MG63 (cell line): ENCODE data around the gene AGL. TPM values are rescaled to one million over a fixed set of nuclear protein-coding genes. Genes with fewer than 3 reads are reported as not detected.
A peak's percentile ranks its signal among the peaks of the same experiment; 100 is the strongest.
"Not testable (repeated sequence)": the region's sequence is repeated elsewhere in the genome, so short reads cannot be mapped to it uniquely, and the experiment has no call there.

Experiments used
- DNase-seq: peaks from one replicate; pipeline ENCODE4 v3.0.0-alpha.2; 2020
- H3K27me3 ChIP-seq: fragments of 250-450 bp; sonication (Bioruptor Pico); 2 replicates; pipeline ENCODE4 v1.5.1; 2020; ENCODE audit warnings: mild to moderate bottlenecking, moderate library complexity
- H3K36me3 ChIP-seq: fragments of 250-450 bp; sonication (Bioruptor Pico); 2 replicates; pipeline ENCODE4 v1.5.1; 2020; ENCODE audit warnings: mild to moderate bottlenecking, moderate library complexity
- H3K4me3 ChIP-seq: fragments of 250-450 bp; sonication (Bioruptor Pico); 2 replicates; pipeline ENCODE4 v1.5.1; 2020; ENCODE audit warnings: mild to moderate bottlenecking, moderate library complexity
- H3K9me3 ChIP-seq: fragments of 250-450 bp; sonication (Bioruptor Pico); 2 replicates; pipeline ENCODE4 v1.5.1; 2020; ENCODE audit warnings: mild to moderate bottlenecking, moderate library complexity
- total RNA-seq: library from RNA; depleted of rRNA; stranded (reverse); fragments of >200 nt; shearing (Covaris generic); gene quantifications from 2 replicates; pipeline ENCODE4 v1.2.3, GENCODE V29; 2014; ENCODE audit warnings: low replicate concordance

The AGL gene
- total RNA-seq, 1 experiment from 2014 or later: 1.4 TPM

- not testable (repeated sequence) for H3K36me3 ChIP-seq
Observed at GRCh38 chr1:99840353-99840752, 9.8 kb upstream of the AGL start.

GRCh38 chr1:99843760-99844159 lies 6.4 kb upstream of the AGL start:
- Histone ChIP-seq H3K27me3 (0 out of 2 replicates have a peak, but pooled peaks cover 2% of the 10 kb centered on the region), H3K4me3 (no peak overlapping the region), H3K36me3 (no peaks in the 10 kb centered on the region), H3K9me3 (no peaks in the 10 kb centered on the region)
- no peak for DNase-seq

More at GRCh38 chr1:99840353-99840752, 9.8 kb upstream of the AGL start:
- H3K27me3 ChIP-seq, H3K9me3 ChIP-seq, DNase-seq, H3K4me3 ChIP-seq: not testable (repeated sequence)

- not testable (repeated sequence) for H3K27me3 ChIP-seq, H3K4me3 ChIP-seq, DNase-seq, H3K9me3 ChIP-seq, H3K36me3 ChIP-seq
Observed at GRCh38 chr1:99845201-99845600, 5.0 kb upstream of the AGL start.

GRCh38 chr1:99849413-99849743 lies 783 bp upstream of the AGL start:
- peak; percentile 1 for DNase-seq
- no peaks in the 10 kb centered on the region for H3K9me3 ChIP-seq
- no peaks in the 10 kb centered on the region for H3K27me3 ChIP-seq
- H3K4me3 ChIP-seq: peak overlapping the region; percentile 77
- H3K36me3 ChIP-seq: no peaks in the 10 kb centered on the region

GRCh38 chr1:99850459-99851291 lies 514 bp downstream of the AGL start:
- no peak for DNase-seq
- no peaks in the 10 kb centered on the region for H3K9me3 ChIP-seq
- no peaks in the 10 kb centered on the region for H3K36me3 ChIP-seq
- no peaks in the 10 kb centered on the region for H3K27me3 ChIP-seq
- peak overlapping the region; percentile 77 for H3K4me3 ChIP-seq

- Histone ChIP-seq H3K36me3 (no peaks in the 10 kb centered on the region), H3K27me3 (no peaks in the 10 kb centered on the region), H3K4me3 (peak overlapping the region; percentile 77), H3K9me3 (no peaks in the 10 kb centered on the region)
- no peak for DNase-seq
Observed at GRCh38 chr1:99851850-99852454, 1.8 kb downstream of the AGL start.

- Histone ChIP-seq H3K27me3 (no peaks in the 10 kb centered on the region), H3K4me3 (no peak overlapping the region), H3K9me3 (no peaks in the 10 kb centered on the region), H3K36me3 (no peaks in the 10 kb centered on the region)
- DNase-seq: no peak
Observed at GRCh38 chr1:99852648-99853047, 2.5 kb downstream of the AGL start.

GRCh38 chr1:99855914-99856450 lies 5.8 kb downstream of the AGL start:
- no peak overlapping the region for H3K4me3 ChIP-seq
- no peaks in the 10 kb centered on the region for H3K36me3 ChIP-seq
- DNase-seq: no peak
- no peaks in the 10 kb centered on the region for H3K9me3 ChIP-seq
- no peaks in the 10 kb centered on the region for H3K27me3 ChIP-seq

GRCh38 chr1:99857041-99857440 lies 6.9 kb downstream of the AGL start:
- H3K9me3 ChIP-seq, DNase-seq, H3K36me3 ChIP-seq, H3K4me3 ChIP-seq, H3K27me3 ChIP-seq: not testable (repeated sequence)

- H3K36me3 ChIP-seq: no peaks in the 10 kb centered on the region
- H3K27me3 ChIP-seq: no peaks in the 10 kb centered on the region
- DNase-seq: no peak
- H3K9me3 ChIP-seq: no peaks in the 10 kb centered on the region
- H3K4me3 ChIP-seq: no peak overlapping the region
Observed at GRCh38 chr1:99858286-99858685, 8.1 kb downstream of the AGL start.

GRCh38 chr1:99858881-99859280 lies 8.7 kb downstream of the AGL start:
- Histone ChIP-seq H3K36me3 (no peaks in the 10 kb centered on the region), H3K4me3 (no peak overlapping the region), H3K9me3 (no peaks in the 10 kb centered on the region), H3K27me3 (no peaks in the 10 kb centered on the region)
- DNase-seq: no peak

GRCh38 chr1:99860703-99861102 lies 10.5 kb downstream of the AGL start:
- no peak for DNase-seq
- no peaks in the 10 kb centered on the region for H3K36me3 ChIP-seq
- no peaks in the 10 kb centered on the region for H3K27me3 ChIP-seq
- no peaks in the 10 kb centered on the region for H3K9me3 ChIP-seq
- no peak overlapping the region for H3K4me3 ChIP-seq

GRCh38 chr1:99867682-99868081 lies 17.5 kb downstream of the AGL start:
- Histone ChIP-seq H3K4me3 (no peak overlapping the region), H3K9me3 (no peaks in the 10 kb centered on the region), H3K27me3 (no peaks in the 10 kb centered on the region), H3K36me3 (no peaks in the 10 kb centered on the region)
- no peak for DNase-seq

- Histone ChIP-seq H3K27me3 (no peaks in the 10 kb centered on the region), H3K36me3 (no peaks in the 10 kb centered on the region), H3K9me3 (no peaks in the 10 kb centered on the region), H3K4me3 (no peak overlapping the region)
- DNase-seq: no peak
Observed at GRCh38 chr1:99869304-99869703, 19.1 kb downstream of the AGL start.

- no peak for DNase-seq
- H3K9me3 ChIP-seq: no peaks in the 10 kb centered on the region
- H3K36me3 ChIP-seq: no peaks in the 10 kb centered on the region
- H3K27me3 ChIP-seq: no peaks in the 10 kb centered on the region
- no peak overlapping the region for H3K4me3 ChIP-seq
Observed at GRCh38 chr1:99869723-99870122, 19.6 kb downstream of the AGL start.

GRCh38 chr1:99872063-99872462 lies 21.9 kb downstream of the AGL start:
- no peaks in the 10 kb centered on the region for H3K36me3 ChIP-seq
- no peaks in the 10 kb centered on the region for H3K27me3 ChIP-seq
- no peaks in the 10 kb centered on the region for H3K9me3 ChIP-seq
- no peak overlapping the region for H3K4me3 ChIP-seq
- DNase-seq: no peak

GRCh38 chr1:99877568-99877967 lies 27.4 kb downstream of the AGL start:
- no peak overlapping the region for H3K4me3 ChIP-seq
- no peaks in the 10 kb centered on the region for H3K36me3 ChIP-seq
- H3K9me3 ChIP-seq: no peaks in the 10 kb centered on the region
- DNase-seq: no peak
- H3K27me3 ChIP-seq: no peaks in the 10 kb centered on the region

- Histone ChIP-seq H3K27me3 (no peaks in the 10 kb centered on the region), H3K4me3 (no peak overlapping the region), H3K36me3 (no peaks in the 10 kb centered on the region), H3K9me3 (no peaks in the 10 kb centered on the region)
- no peak for DNase-seq
Observed at GRCh38 chr1:99886179-99886578, 36.0 kb downstream of the AGL start.
